WTC11 (cell line): ENCODE results near the gene BICC1. TPM values are rescaled to one million over a fixed set of nuclear protein-coding genes. Genes with fewer than 3 reads are reported as not detected.

ENCODE experiments used
- ATAC-seq: fragments of 200-7000 bp; cut with Tn5 transposase; 2 replicates; pipeline ENCODE4 v1.10.0; 2021; ENCODE audit warnings: mild to moderate bottlenecking, moderate library complexity
- CTCF ChIA-PET: fragments of 300-600 bp; sonication (Branson Sonifier 250); formaldehyde crosslinking; loops from one replicate; lab custom pipeline; 2021; ENCODE audit warnings: antibody characterized with exemption; lab: Charles Lee
- POLR2A ChIA-PET: fragments of 350-600 bp; sonication (Branson Sonifier 250); formaldehyde crosslinking; loops from one replicate; lab custom pipeline; 2021; ENCODE audit warnings: antibody characterized with exemption; lab: Charles Lee
- DNase-seq: peaks from one replicate; pipeline ENCODE4 v3.0.0; 2021; ENCODE audit warnings: low spot score
- H3K27ac Mint-ChIP-seq: 2 replicates; pipeline ENCODE4 v1.8.0; 2021; ENCODE audit warnings: mixed read lengths
- H3K27me3 Mint-ChIP-seq: 2 replicates; pipeline ENCODE4 v1.8.0; 2021; ENCODE audit warnings: low read depth, mild to moderate bottlenecking, moderate library complexity, mixed read lengths
- H3K36me3 Mint-ChIP-seq: 2 replicates; pipeline ENCODE4 v1.8.0; 2021; ENCODE audit warnings: mixed read lengths
- H3K4me1 Mint-ChIP-seq: 2 replicates; pipeline ENCODE4 v1.8.0; 2022; ENCODE audit warnings: mixed read lengths
- H3K4me3 Mint-ChIP-seq: 2 replicates; pipeline ENCODE4 v1.8.0; 2021; ENCODE audit warnings: mild to moderate bottlenecking, moderate library complexity, mixed read lengths
- H3K9me3 Mint-ChIP-seq: 2 replicates; pipeline ENCODE4 v1.8.0; 2021; ENCODE audit warnings: mixed read lengths
- ATF6 ChIP-seq: sonication (generic); formaldehyde crosslinking; IDR thresholded peaks from 2 replicates; pipeline ENCODE4 v1.8.1; 2023; ENCODE audit warnings: mild to moderate bottlenecking, missing genetic modification reagents
- E2F4 ChIP-seq: sonication (generic); formaldehyde crosslinking; IDR thresholded peaks from 2 replicates; pipeline ENCODE4 v1.8.1; 2022; ENCODE audit warnings: low read depth, mild to moderate bottlenecking, moderate library complexity, missing genetic modification reagents, borderline replicate concordance
- ERG ChIP-seq: fragments of 250-450 bp; sonication (Bioruptor Pico); IDR thresholded peaks from 2 replicates; pipeline ENCODE4 v1.8.0; 2021; ENCODE audit warnings: mild to moderate bottlenecking
- FOXP1 ChIP-seq: sonication (generic); formaldehyde crosslinking; IDR thresholded peaks from 2 replicates; pipeline ENCODE4 v1.8.0; 2022; ENCODE audit warnings: missing genetic modification reagents, mild to moderate bottlenecking, moderate library complexity, borderline replicate concordance
- GTF2I ChIP-seq: fragments of 250-450 bp; sonication (Bioruptor Pico); conservative IDR thresholded peaks from 2 replicates; pipeline ENCODE4 v1.4.0; 2021; ENCODE audit warnings: mild to moderate bottlenecking
- IRF2 ChIP-seq: sonication (generic); formaldehyde crosslinking; IDR thresholded peaks from 2 replicates; pipeline ENCODE4 v1.8.0; 2022; ENCODE audit warnings: low read depth, missing genetic modification reagents, borderline replicate concordance
- MXD4 ChIP-seq: fragments of 250-450 bp; sonication (Bioruptor Pico); IDR thresholded peaks from 2 replicates; pipeline ENCODE4 v1.8.0; 2021; ENCODE audit warnings: mild to moderate bottlenecking, moderate library complexity, borderline replicate concordance
- NFYB ChIP-seq: sonication (generic); formaldehyde crosslinking; conservative IDR thresholded peaks from 2 replicates; pipeline ENCODE4 v1.8.0; 2022; ENCODE audit warnings: low read depth, missing genetic modification reagents
- NR1H2 ChIP-seq: sonication (generic); formaldehyde crosslinking; IDR thresholded peaks from 2 replicates; pipeline ENCODE4 v1.9.0; 2021; ENCODE audit warnings: mild to moderate bottlenecking, moderate library complexity, missing genetic modification reagents
- PRDM15 ChIP-seq: sonication (generic); formaldehyde crosslinking; IDR thresholded peaks from 2 replicates; pipeline ENCODE4 v1.8.0; 2022; ENCODE audit warnings: missing genetic modification reagents
- PRRX2 ChIP-seq: fragments of 250-450 bp; sonication (Bioruptor Pico); IDR thresholded peaks from 2 replicates; pipeline ENCODE4 v1.8.0; 2021; ENCODE audit warnings: mild to moderate bottlenecking
- RORB ChIP-seq: fragments of 250-450 bp; sonication (Bioruptor Pico); IDR thresholded peaks from 2 replicates; pipeline ENCODE4 v1.9.0; 2021; ENCODE audit warnings: mild to moderate bottlenecking
- STAT6 ChIP-seq: sonication (generic); formaldehyde crosslinking; conservative IDR thresholded peaks from 2 replicates; pipeline ENCODE4 v1.8.1; 2023; ENCODE audit warnings: mild to moderate bottlenecking, low read depth, missing genetic modification reagents, moderate library complexity
- TCF7 ChIP-seq: sonication (generic); formaldehyde crosslinking; IDR thresholded peaks from 2 replicates; pipeline ENCODE4 v1.8.0; 2022; ENCODE audit warnings: mild to moderate bottlenecking, low read depth, missing genetic modification reagents, moderate library complexity
- TEAD1 ChIP-seq: sonication (generic); formaldehyde crosslinking; IDR thresholded peaks from 2 replicates; pipeline ENCODE4 v1.8.0; 2022; ENCODE audit warnings: mild to moderate bottlenecking, missing genetic modification reagents
- TEAD4 ChIP-seq: sonication (generic); formaldehyde crosslinking; IDR thresholded peaks from 2 replicates; pipeline ENCODE4 v1.8.0; 2022; ENCODE audit warnings: mild to moderate bottlenecking, missing genetic modification reagents
- USF1 ChIP-seq: sonication (generic); formaldehyde crosslinking; IDR thresholded peaks from 2 replicates; pipeline ENCODE4 v1.8.0; 2022; ENCODE audit warnings: mild to moderate bottlenecking, missing genetic modification reagents
- ZNF219 ChIP-seq: sonication (generic); formaldehyde crosslinking; IDR thresholded peaks from 2 replicates; pipeline ENCODE4 v1.8.0; 2023; ENCODE audit warnings: missing genetic modification reagents, mild to moderate bottlenecking, borderline replicate concordance
- ZNF232 ChIP-seq: sonication (generic); formaldehyde crosslinking; IDR thresholded peaks from 2 replicates; pipeline ENCODE4 v1.8.0; 2022; ENCODE audit warnings: mild to moderate bottlenecking, missing genetic modification reagents
- ZNF317 ChIP-seq: sonication (generic); formaldehyde crosslinking; IDR thresholded peaks from 2 replicates; pipeline ENCODE4 v1.8.1; 2023; ENCODE audit warnings: low read depth, mild to moderate bottlenecking, moderate library complexity, missing genetic modification reagents, borderline replicate concordance
- ZNF396 ChIP-seq: fragments of 250-450 bp; sonication (Bioruptor Pico); IDR thresholded peaks from 2 replicates; pipeline ENCODE4 v1.8.0; 2021; ENCODE audit warnings: mild to moderate bottlenecking, moderate library complexity, borderline replicate concordance
- total RNA-seq: library from RNA; stranded (reverse); gene quantifications from 3 replicates; pipeline ENCODE4 v1.2.3, GENCODE V29; 2021

Gene BICC1
- total RNA-seq, 1 experiment from 2014 or later = 0.61 TPM

- ChIA-PET POLR2A (no interaction called here), CTCF (no interaction called here)
- H3K27ac Mint-ChIP-seq = no peak overlapping the region
- ATAC-seq = no peak
- H3K36me3 Mint-ChIP-seq = no peaks in the 10 kb centered on the region; the same call in 1 of the 2 replicates
- H3K4me3 Mint-ChIP-seq = no peak overlapping the region
- no peak for DNase-seq
- TF ChIP-seq ZNF317 (no peak), TEAD4 (no peak), GTF2I (CRISPR knock-in tag) (no peak), ZNF232 (no peak), ATF6 (no peak), TEAD1 (no peak), ZNF396 (CRISPR knock-in tag) (no peak), FOXP1 (CRISPR knock-in tag) (no peak), TCF7 (no peak), NR1H2 (CRISPR knock-in tag) (no peak), USF1 (CRISPR knock-in tag) (no peak), NFYB (no peak)
- H3K4me1 Mint-ChIP-seq = no peaks in the 10 kb centered on the region
- peaks cover 11% of the 10 kb centered on the region for H3K9me3 Mint-ChIP-seq
- H3K27me3 Mint-ChIP-seq = no peaks in the 10 kb centered on the region; the same call in 1 of the 2 replicates
Measured at GRCh38 chr10:58765910-58766309, 253.2 kb downstream of the BICC1 start.

GRCh38 chr10:58767652-58768051 lies 255.0 kb downstream of the BICC1 start:
- Mint-ChIP-seq H3K4me1 (no peaks in the 10 kb centered on the region), H3K36me3 (no peaks in the 10 kb centered on the region; the same call in 1 of the 2 replicates), H3K9me3 (peaks cover 11% of the 10 kb centered on the region), H3K27me3 (no peaks in the 10 kb centered on the region), H3K4me3 (no peak overlapping the region), H3K27ac (no peak overlapping the region)
- ATAC-seq = no peak
- POLR2A ChIA-PET = no interaction called here
- no peak for DNase-seq
- CTCF ChIA-PET = no interaction called here
- no peak for TF ChIP-seq IRF2 (CRISPR knock-in tag)
- TF ChIP-seq RORB (CRISPR knock-in tag) = no peak
- no peak for TF ChIP-seq TEAD4
- no peak for TF ChIP-seq E2F4
- TF ChIP-seq ZNF219 = no peak
- no peak for TF ChIP-seq MXD4 (CRISPR knock-in tag)
- no peak for TF ChIP-seq STAT6 (CRISPR knock-in tag)
- TF ChIP-seq PRRX2 (CRISPR knock-in tag) = no peak
- no peak for TF ChIP-seq PRDM15 (CRISPR knock-in tag)
- no peak for TF ChIP-seq ERG (CRISPR knock-in tag)
